Duodenal mucosa (tissue), 2 donors: ENCODE results near the gene SPPL2B.
"Not testable (repeated sequence)": the region's sequence is repeated elsewhere in the genome, so short reads cannot be mapped to it uniquely, and the experiment has no call there.

Source experiments
- H3K27ac ChIP-seq: one replicate; pipeline ENCODE4 v1.7.0; 2013; ENCODE audit warnings: low read depth, low read length
- H3K27me3 ChIP-seq, 2 donors: one replicate each; pipeline ENCODE4 v1.7.0; 2013; ENCODE audit warnings: low read length in 2 of 2, control low read depth in 1 of 2; ENCODE audit not compliant: insufficient read depth in 2 of 2, control insufficient read depth in 1 of 2
- H3K36me3 ChIP-seq, 2 donors: one replicate each; pipeline ENCODE4 v1.7.0; 2013; ENCODE audit warnings: low read length in 2 of 2, control low read depth in 1 of 2; ENCODE audit not compliant: insufficient read depth in 2 of 2, control insufficient read depth in 1 of 2
- H3K4me1 ChIP-seq, 2 donors: one replicate each; pipeline ENCODE4 v1.7.0; 2013; ENCODE audit warnings: low read length in 2 of 2, control low read depth in 1 of 2; ENCODE audit not compliant: insufficient read depth in 2 of 2, control insufficient read depth in 1 of 2
- H3K4me3 ChIP-seq, 2 donors: one replicate each; pipeline ENCODE4 v1.7.0; 2013; ENCODE audit warnings: low read length in 2 of 2, low read depth in 1 of 2
- H3K9ac ChIP-seq, 2 donors: one replicate each; pipeline ENCODE4 v1.7.0; 2013; ENCODE audit warnings: low read length in 2 of 2, low read depth in 1 of 2
- H3K9me3 ChIP-seq, 2 donors: one replicate each; pipeline ENCODE4 v1.7.0; 2013; ENCODE audit warnings: low read length in 2 of 2, control low read depth in 1 of 2; ENCODE audit not compliant: control insufficient read depth in 1 of 2

The SPPL2B gene, protein sequence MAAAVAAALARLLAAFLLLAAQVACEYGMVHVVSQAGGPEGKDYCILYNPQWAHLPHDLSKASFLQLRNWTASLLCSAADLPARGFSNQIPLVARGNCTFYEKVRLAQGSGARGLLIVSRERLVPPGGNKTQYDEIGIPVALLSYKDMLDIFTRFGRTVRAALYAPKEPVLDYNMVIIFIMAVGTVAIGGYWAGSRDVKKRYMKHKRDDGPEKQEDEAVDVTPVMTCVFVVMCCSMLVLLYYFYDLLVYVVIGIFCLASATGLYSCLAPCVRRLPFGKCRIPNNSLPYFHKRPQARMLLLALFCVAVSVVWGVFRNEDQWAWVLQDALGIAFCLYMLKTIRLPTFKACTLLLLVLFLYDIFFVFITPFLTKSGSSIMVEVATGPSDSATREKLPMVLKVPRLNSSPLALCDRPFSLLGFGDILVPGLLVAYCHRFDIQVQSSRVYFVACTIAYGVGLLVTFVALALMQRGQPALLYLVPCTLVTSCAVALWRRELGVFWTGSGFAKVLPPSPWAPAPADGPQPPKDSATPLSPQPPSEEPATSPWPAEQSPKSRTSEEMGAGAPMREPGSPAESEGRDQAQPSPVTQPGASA

DNA sequence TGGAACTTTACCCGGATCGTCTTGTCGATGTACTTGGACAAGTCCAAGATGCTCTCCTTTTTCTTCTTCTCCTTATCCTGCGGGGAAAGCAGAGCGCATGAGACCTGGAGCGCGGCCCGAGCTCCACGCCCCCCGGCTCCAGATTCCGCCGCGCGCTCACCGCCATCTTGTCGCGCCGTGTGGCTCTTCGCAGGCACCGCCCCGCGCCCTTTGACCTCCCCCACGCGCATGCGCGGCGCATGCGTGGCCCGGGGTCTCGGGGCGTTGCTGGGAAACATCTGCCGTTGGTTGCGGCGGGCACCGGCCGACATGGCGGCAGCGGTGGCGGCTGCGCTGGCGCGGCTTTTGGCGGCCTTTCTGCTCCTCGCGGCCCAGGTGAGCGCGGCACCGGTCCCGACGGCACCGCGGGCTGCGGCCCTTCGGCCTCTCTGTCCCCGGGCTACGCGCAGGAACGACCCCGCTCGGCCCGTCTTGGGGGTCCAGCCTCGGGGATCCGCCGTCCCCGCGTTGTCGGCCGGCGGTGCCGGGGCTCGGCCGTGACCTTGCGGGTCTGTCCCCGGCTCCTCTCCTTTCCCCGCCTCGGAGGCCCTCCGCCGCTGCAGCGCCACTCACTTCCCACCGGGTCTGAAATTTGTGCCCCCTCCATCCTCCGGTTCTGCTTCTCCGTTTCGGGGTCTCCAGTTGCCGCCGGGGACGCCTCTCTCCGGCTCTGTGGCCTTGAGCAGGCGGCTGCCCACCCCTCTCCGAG, at the start of gene SPPL2B, which contains the start of gene LSM7:
Gene SPPL2B (plus strand): TSS at position 284 of the 748 bp plus-strand sequence. CDS start 26 bp downstream, at position 310.
Gene LSM7 (minus strand): TSS at position 186 of the 748 bp plus-strand sequence. CDS start 20 bp downstream, at position 166.
- Histone ChIP-seq H3K4me1 (peaks cover 33 to 57% of the 10 kb centered on the region in 2 donors), H3K36me3 (peaks cover 0 to 22% of the 10 kb centered on the region in 2 donors), H3K27me3 (no peaks in the 10 kb centered on the region), H3K4me3 (peak within 1 kb of the TSS; percentile 91 to 94), H3K27ac (peak within 1 kb of the TSS; percentile 84), H3K9me3 (no peaks in the 10 kb centered on the region), H3K9ac (peak within 1 kb of the TSS; percentile 86 to 94)

DNA sequence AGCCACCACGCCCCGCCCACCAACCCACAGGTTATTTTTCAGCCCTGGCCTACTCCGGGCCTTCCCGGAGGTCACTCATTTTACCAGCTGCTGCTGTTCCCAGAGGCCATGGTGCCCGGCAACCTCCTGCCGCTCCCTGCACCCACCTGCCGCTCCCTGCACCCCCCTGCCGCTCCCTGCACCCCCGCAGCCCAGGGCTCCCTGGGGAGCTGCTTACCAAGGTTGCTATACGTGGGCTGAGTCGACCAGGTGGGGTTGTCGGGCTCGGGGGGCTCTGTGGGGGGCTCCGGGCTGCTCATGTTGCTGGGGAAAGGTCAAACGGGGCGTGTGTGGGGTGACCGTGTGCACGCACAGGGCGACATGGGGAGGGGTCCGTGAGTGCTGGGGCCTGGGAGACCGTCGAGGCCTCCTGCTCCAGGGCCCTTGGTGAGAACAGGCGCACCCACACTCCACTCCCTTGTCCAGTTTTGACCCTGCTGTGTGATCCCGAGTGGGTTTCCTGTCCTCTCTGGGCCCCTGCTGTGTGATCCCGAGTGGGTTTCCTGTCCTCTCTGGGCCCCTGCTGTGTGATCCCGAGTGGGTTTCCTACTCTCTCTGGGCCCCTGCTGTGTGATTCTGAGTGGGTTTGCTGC, 47.7 kb upstream of the SPPL2B start:
- H3K27ac ChIP-seq: no peak overlapping the region
- H3K4me1 ChIP-seq: peaks cover 5 to 6% of the 10 kb centered on the region in 2 donors
- no peak overlapping the region for H3K4me3 ChIP-seq

DNA sequence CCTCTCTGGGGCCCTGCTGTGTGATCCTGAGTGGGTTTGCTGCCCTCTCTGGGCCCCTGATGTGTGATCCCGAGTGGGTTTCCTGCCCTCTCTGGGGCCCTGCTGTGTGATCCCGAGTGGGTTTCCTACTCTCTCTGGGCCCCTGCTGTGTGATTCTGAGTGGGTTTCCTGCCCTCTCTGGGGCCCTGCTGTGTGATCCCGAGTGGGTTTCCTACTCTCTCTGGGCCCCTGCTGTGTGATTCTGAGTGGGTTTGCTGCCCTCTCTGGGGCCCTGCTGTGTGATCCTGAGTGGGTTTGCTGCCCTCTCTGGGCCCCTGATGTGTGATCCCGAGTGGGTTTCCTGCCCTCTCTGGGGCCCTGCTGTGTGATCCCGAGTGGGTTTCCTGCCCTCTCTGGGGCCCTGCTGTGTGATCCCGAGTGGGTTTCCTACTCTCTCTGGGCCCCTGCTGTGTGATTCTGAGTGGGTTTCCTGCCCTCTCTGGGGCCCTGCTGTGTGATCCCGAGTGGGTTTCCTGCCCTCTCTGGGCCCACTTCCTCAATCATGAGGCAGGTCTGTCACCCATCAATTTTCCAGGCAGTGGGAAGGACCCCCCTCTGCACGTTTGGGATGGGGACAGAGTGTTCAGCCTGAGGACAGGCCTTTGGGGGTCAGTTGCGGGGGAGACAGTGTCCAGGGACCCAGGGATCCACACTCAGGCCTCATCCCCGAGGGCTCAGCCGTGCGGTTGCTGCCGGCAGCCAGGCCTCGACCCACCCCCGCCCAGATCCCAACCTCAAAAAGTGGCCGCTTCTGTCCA, 47.0 kb upstream of the SPPL2B start:
- not testable (repeated sequence) for H3K4me1 ChIP-seq, H3K9me3 ChIP-seq, H3K36me3 ChIP-seq, H3K27me3 ChIP-seq
- Histone ChIP-seq H3K4me3 (peak overlapping the region; percentile 50 to 56), H3K27ac (peak overlapping the region; percentile 32), H3K9ac (peak overlapping the region in 1 of 2 donors; percentile 18)

More for the DNA sequence above, 47.7 kb upstream of the SPPL2B start:
- H3K36me3 ChIP-seq: no peaks in the 10 kb centered on the region
- H3K27me3 ChIP-seq: peaks cover 0 to 7% of the 10 kb centered on the region in 2 donors
- H3K9me3 ChIP-seq: no peaks in the 10 kb centered on the region
- H3K9ac ChIP-seq: no peak overlapping the region

DNA sequence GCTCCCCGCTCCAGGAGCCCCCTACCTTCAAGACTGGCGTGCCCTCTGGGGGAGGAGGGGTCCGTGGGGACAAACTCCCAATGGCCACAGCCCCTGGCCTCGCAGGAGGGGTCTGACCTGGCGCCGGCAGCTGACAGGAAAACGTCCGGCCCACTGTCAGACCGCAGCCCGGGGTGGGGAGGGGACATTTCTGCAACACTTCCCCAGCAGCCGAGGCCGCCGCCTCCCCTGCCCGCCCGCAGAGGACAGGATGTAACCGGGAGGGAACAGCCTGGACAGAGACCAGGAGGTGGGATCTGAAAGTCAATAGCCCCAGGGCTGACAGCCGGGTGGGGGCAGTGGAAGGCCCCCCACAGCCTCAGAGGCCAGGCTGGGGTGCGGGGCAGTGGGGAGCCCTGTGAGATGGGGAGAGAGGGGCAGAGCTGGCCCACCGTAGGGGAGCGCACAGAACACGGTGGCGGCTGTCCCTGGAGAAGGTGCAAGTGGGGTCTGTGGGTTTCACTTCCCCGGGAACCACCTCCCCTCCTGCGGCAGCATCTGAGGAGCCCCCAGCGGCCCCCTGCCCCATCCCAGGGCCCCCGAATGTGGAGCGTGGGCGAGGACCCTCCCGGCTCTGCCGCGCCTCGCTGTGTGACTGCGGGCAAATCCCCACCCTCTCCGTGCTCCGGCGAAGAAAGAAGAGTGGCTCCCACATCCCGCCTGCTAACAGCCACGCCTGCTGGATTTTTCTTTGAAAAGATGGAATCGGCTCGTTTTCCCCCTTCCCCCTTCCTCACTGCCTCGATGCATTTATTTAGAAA, 46.2 kb upstream of the SPPL2B start, which contains the start of gene PEAK3:
Gene PEAK3 (minus strand): TSS at position 114 of the 800 bp plus-strand sequence. CDS start 1,244 bp downstream, outside the sequence.
- peak within 1 kb of the TSS in 1 of 2 donors; percentile 18 for H3K9ac ChIP-seq
- no peaks in the 10 kb centered on the region for H3K9me3 ChIP-seq
- H3K4me3 ChIP-seq: peak within 1 kb of the TSS; percentile 50 to 56
- peak within 1 kb of the TSS; percentile 32 for H3K27ac ChIP-seq
- peaks cover 0 to 9% of the 10 kb centered on the region in 2 donors for H3K27me3 ChIP-seq
- H3K4me1 ChIP-seq: no peaks in the 10 kb centered on the region
- no peaks in the 10 kb centered on the region for H3K36me3 ChIP-seq

DNA sequence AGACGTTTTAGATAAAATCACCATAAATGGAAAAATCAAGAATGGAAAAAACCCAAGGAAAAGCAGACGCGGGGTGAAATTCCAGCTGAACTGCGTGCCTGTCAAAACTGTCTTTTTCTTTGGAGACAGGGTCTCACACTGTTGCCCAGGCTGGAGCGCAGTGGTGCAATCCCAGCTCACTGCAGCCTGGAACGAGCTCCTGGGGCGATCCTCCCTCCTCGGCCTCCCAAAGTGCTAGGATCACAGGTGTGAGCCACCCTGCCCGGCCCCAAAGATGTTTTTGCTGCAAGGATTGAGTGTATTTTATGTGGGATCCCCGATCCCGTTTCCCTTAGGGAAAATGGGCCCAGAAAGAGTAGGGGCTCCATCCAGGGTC, 45.6 kb upstream of the SPPL2B start:
- no peaks in the 10 kb centered on the region for H3K36me3 ChIP-seq
- peaks cover 5 to 15% of the 10 kb centered on the region in 2 donors for H3K27me3 ChIP-seq
- H3K9me3 ChIP-seq: no peaks in the 10 kb centered on the region
- no peaks in the 10 kb centered on the region for H3K4me1 ChIP-seq
- H3K27ac ChIP-seq: no peak overlapping the region
- peak overlapping the region in 1 of 2 donors; percentile 52 for H3K4me3 ChIP-seq
- H3K9ac ChIP-seq: no peak overlapping the region

DNA sequence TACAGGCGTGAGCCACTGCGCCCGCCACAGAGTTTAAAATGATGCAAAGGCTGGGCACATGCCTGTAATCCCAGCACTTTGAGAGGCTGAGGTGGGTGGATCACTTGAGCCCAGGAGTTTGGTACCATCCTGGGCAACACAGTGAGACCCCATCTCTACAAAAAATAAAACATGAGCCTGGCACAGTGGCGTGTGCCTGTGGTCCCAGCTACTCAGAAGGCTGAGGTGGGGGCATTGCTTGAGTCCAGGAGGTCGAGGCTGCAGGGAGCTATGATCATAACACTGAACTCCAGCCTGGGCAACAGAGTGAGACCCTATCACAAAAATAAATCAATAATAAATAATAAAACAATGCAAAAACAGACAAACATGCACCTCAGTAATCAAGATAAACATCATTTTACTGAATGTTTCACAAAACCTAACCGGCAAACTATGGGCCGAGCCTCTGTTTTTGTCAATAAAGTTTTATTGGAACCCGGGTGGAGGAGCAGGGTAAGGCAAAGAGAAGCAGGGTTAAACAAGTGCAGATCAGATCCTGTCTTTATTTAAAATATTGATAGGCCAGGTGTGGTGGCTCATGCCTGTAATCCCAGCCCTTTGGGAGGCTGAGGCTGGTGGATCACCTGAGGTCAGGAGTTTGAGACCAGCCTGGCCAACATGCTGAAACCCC, 44.5 kb upstream of the SPPL2B start:
- Histone ChIP-seq H3K36me3 (no peaks in the 10 kb centered on the region), H3K4me1 (no peaks in the 10 kb centered on the region), H3K9me3 (no peaks in the 10 kb centered on the region), H3K4me3 (no peak overlapping the region), H3K27ac (no peak overlapping the region), H3K9ac (no peak overlapping the region), H3K27me3 (peaks cover 17 to 26% of the 10 kb centered on the region in 2 donors)

DNA sequence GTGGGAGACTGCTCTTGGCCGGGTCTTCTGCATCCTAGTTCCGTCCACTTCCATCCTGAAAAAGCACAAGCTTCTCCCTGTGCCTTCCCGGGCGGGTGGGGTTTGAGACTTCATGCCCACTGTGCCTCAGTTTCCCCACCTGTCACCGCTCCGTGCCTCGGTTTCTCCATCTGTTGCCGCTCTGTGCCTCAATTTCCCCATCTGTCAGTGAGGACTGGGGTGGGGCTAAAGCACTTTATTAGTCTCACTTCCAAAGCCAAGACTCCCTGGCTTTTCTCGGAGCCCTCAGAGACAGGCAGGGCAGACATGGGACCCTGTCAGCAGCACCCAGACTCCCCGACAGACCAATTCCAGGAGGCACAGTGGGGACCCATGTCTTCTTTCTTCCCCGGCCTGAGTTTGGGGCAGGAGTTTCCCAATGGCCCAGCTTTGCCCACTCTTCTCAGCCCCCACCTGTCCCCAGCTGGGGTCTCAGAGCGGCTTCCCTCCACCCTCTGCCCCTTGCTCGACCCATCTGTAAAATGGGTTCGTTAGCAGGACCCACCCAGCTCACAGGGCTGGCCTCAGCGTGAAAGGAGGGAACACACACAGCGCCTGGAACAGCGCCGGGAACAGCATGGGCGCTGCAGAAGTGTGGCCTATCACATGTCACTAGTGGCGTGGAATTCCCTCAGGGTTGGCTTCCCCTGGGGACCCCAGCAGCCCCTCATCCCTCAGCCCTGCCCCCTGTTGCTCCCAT, 41.9 kb upstream of the SPPL2B start:
- Histone ChIP-seq H3K27ac (no peak overlapping the region), H3K9me3 (no peaks in the 10 kb centered on the region), H3K9ac (no peak overlapping the region), H3K4me3 (no peak overlapping the region), H3K36me3 (no peaks in the 10 kb centered on the region), H3K27me3 (peaks cover 41 to 52% of the 10 kb centered on the region in 2 donors), H3K4me1 (peaks cover 0 to 15% of the 10 kb centered on the region in 2 donors)
